GM23338 (cell line): ENCODE data around the gene IRF5. TPM values are rescaled to one million over a fixed set of nuclear protein-coding genes. Genes with fewer than 3 reads are reported as not detected.

Experiments used
- ATAC-seq: fragments of 200-7000 bp; cut with Tn5 transposase; 3 replicates; pipeline ENCODE4 v1.9.1; 2020
- DNase-seq: peaks from one replicate; pipeline ENCODE4 v3.0.0-alpha.2; 2015; ENCODE audit warnings: low spot score
- H2AFZ ChIP-seq: fragments of 200-600 bp; sonication (generic); 2 replicates; pipeline ENCODE4 v1.8.0; 2016; ENCODE audit warnings: antibody characterized with exemption, mild to moderate bottlenecking, moderate library complexity
- H3F3A ChIP-seq: fragments of 200-600 bp; sonication (generic); replicated peaks from 2 replicates; pipeline ENCODE4 v1.8.0; 2017; ENCODE audit warnings: antibody characterized with exemption, mixed run types, low read depth
- H3K27ac ChIP-seq: fragments of 200-600 bp; sonication (generic); 2 replicates; pipeline ENCODE4 v1.6.1; 2016; ENCODE audit warnings: low read depth
- H3K27me3 ChIP-seq: fragments of 200-600 bp; sonication (generic); 2 replicates; pipeline ENCODE4 v1.8.0; 2016; ENCODE audit warnings: mild to moderate bottlenecking, mixed run types, moderate library complexity; ENCODE audit not compliant: insufficient read depth
- H3K36me3 ChIP-seq: fragments of 200-600 bp; sonication (generic); 2 replicates; pipeline ENCODE4 v1.8.0; 2016; ENCODE audit warnings: mild to moderate bottlenecking; ENCODE audit not compliant: insufficient read depth
- H3K4me1 ChIP-seq: fragments of 200-600 bp; sonication (generic); 2 replicates; pipeline ENCODE4 v1.8.0; 2016; ENCODE audit warnings: mild to moderate bottlenecking, moderate library complexity; ENCODE audit not compliant: insufficient read depth
- H3K4me2 ChIP-seq: fragments of 200-600 bp; sonication (generic); 2 replicates; pipeline ENCODE4 v1.7.1; 2017; ENCODE audit warnings: mixed run types
- H3K4me3 ChIP-seq: fragments of 200-600 bp; sonication (generic); 2 replicates; pipeline ENCODE4 v1.6.1; 2016; ENCODE audit warnings: mixed run types
- H3K79me2 ChIP-seq: fragments of 200-600 bp; sonication (generic); replicated peaks from 2 replicates; pipeline ENCODE4 v1.8.0; 2017; ENCODE audit warnings: mild to moderate bottlenecking; ENCODE audit not compliant: insufficient read depth
- H3K9me2 ChIP-seq: fragments of 200-600 bp; sonication (generic); 2 replicates; pipeline ENCODE4 v1.8.0; 2017; ENCODE audit not compliant: insufficient read depth
- H4K20me1 ChIP-seq: fragments of 200-600 bp; sonication (generic); replicated peaks from 2 replicates; pipeline ENCODE4 v1.8.0; 2017; ENCODE audit warnings: mild to moderate bottlenecking; ENCODE audit not compliant: insufficient read depth
- H3K27ac Mint-ChIP-seq: 2 replicates; pipeline ENCODE4 v1.8.0; 2020; ENCODE audit warnings: inconsistent platforms, mild to moderate bottlenecking, moderate library complexity, mixed read lengths
- H3K27me3 Mint-ChIP-seq: 3 replicates; pipeline ENCODE4 v1.8.0; 2022; ENCODE audit warnings: low read depth, mild to moderate bottlenecking, moderate library complexity, mixed read lengths, inconsistent platforms; ENCODE audit not compliant: insufficient read depth, poor library complexity
- H3K36me3 Mint-ChIP-seq: 3 replicates; pipeline ENCODE4 v1.8.0; 2021; ENCODE audit warnings: low read depth, mild to moderate bottlenecking, inconsistent platforms, moderate library complexity, mixed read lengths
- H3K4me1 Mint-ChIP-seq: 3 replicates; pipeline ENCODE4 v1.8.0; 2020; ENCODE audit warnings: mild to moderate bottlenecking, inconsistent platforms, mixed read lengths
- H3K4me3 Mint-ChIP-seq: 3 replicates; pipeline ENCODE4 v1.8.0; 2021; ENCODE audit warnings: moderate library complexity, mild to moderate bottlenecking, inconsistent platforms, mixed read lengths
- H3K9me3 Mint-ChIP-seq: 3 replicates; pipeline ENCODE4 v1.8.0; 2020; ENCODE audit warnings: moderate library complexity, mild to moderate bottlenecking, inconsistent platforms, mixed read lengths
- CREB1 ChIP-seq: fragments of 250-450 bp; sonication (Bioruptor Pico); IDR thresholded peaks from 2 replicates; pipeline ENCODE4 v1.5.0; 2020; ENCODE audit warnings: low read depth, mild to moderate bottlenecking, moderate library complexity
- CTCF ChIP-seq, 2 experiments: fragments of 200-600 bp in 1 of 2; sonication (generic) in 1 of 2; conservative IDR thresholded peaks; 2 replicates each; pipeline versions ENCODE4 v1.5.1 to v1.6.1; 2016 to 2017; ENCODE audit warnings: antibody characterized with exemption in 2 of 2, low read depth in 2 of 2, mild to moderate bottlenecking in 2 of 2, moderate library complexity in 1 of 2
- ETS1 ChIP-seq: IDR thresholded peaks from 2 replicates; pipeline ENCODE4 v1.6.1; 2016; ENCODE audit warnings: antibody characterized with exemption
- EZH2 ChIP-seq: fragments of 200-600 bp; sonication (generic); IDR thresholded peaks from one replicate; pipeline ENCODE4 v1.8.0; 2017; ENCODE audit warnings: antibody characterized with exemption, mild to moderate bottlenecking, low read depth; ENCODE audit not compliant: unreplicated experiment
- EZH2phosphoT487 ChIP-seq: fragments of 200-600 bp; sonication (generic); IDR thresholded peaks from one replicate; pipeline ENCODE4 v1.8.1; 2018; ENCODE audit warnings: antibody characterized with exemption; ENCODE audit not compliant: unreplicated experiment
- JUNB ChIP-seq: IDR thresholded peaks from one replicate; pipeline ENCODE4 v1.6.1; 2016; ENCODE audit warnings: antibody characterized with exemption; ENCODE audit not compliant: unreplicated experiment
- NANOG ChIP-seq: IDR thresholded peaks from 2 replicates; pipeline ENCODE4 v1.6.1; 2016; ENCODE audit warnings: antibody characterized with exemption, borderline replicate concordance
- POLR2AphosphoS5 ChIP-seq: IDR thresholded peaks from 2 replicates; pipeline ENCODE4 v1.6.1; 2016; ENCODE audit warnings: antibody characterized with exemption, low read depth
- REST ChIP-seq: IDR thresholded peaks from one replicate; pipeline ENCODE4 v1.6.1; 2018; ENCODE audit warnings: antibody characterized with exemption; ENCODE audit not compliant: unreplicated experiment
- STAT1 ChIP-seq: IDR thresholded peaks from one replicate; pipeline ENCODE4 v1.6.1; 2016; ENCODE audit warnings: antibody characterized with exemption; ENCODE audit not compliant: unreplicated experiment
- ZNF114 ChIP-seq: fragments of 250-450 bp; sonication (Bioruptor Pico); IDR thresholded peaks from 2 replicates; pipeline ENCODE4 v1.5.0; 2020; ENCODE audit warnings: mild to moderate bottlenecking, moderate library complexity
- ZNF331 ChIP-seq: fragments of 250-450 bp; sonication (Bioruptor Pico); IDR thresholded peaks from 2 replicates; pipeline ENCODE4 v1.5.0; 2020; ENCODE audit warnings: low read depth, mild to moderate bottlenecking, moderate library complexity
- ZNF462 ChIP-seq: fragments of 250-450 bp; sonication (Bioruptor Pico); IDR thresholded peaks from 2 replicates; pipeline ENCODE4 v1.5.0; 2020; ENCODE audit warnings: mild to moderate bottlenecking, moderate library complexity
- polyA plus RNA-seq: library from polyadenylated mRNA; unstranded; fragments of >200 nt; fragmentation: Nextera tagmentation; extraction: Ambion mirVana; gene quantifications from 2 replicates; pipeline ENCODE4 v1.2.1, GENCODE V29; 2016
- total RNA-seq: library from RNA; depleted of rRNA; stranded (reverse); fragments of >200 nt; shearing (Covaris generic); gene quantifications from 2 replicates; pipeline ENCODE4 v1.2.3, GENCODE V29; 2014

The IRF5 gene
- total and polyA plus RNA-seq, 2 experiments from 2014 or later, result 0.37 to 3.7 TPM

GRCh38 chr7:128888039-128888755 lies 49.5 kb upstream of the IRF5 start:
- Mint-ChIP-seq H3K9me3 (peaks cover 3% of the 10 kb centered on the region; the same call in 1 of the 3 replicates), H3K36me3 (no peaks in the 10 kb centered on the region), H3K4me3 (no peak overlapping the region), H3K27ac (no peak overlapping the region), H3K27me3 (peaks cover 23% of the 10 kb centered on the region), H3K4me1 (no peaks in the 10 kb centered on the region; the same call in 1 of the 3 replicates)
- H3K79me2 ChIP-seq, result no peaks in the 10 kb centered on the region
- H2AFZ ChIP-seq, result no peak overlapping the region
- 0 out of 2 replicates have a peak, but pooled peaks cover 7% of the 10 kb centered on the region for H3F3A ChIP-seq
- no peak for ATAC-seq
- H3K9me2 ChIP-seq, result no peaks in the 10 kb centered on the region
- TF ChIP-seq EZH2, result no peak
- no peak for TF ChIP-seq JUNB
- no peak for TF ChIP-seq STAT1
- no peak for TF ChIP-seq EZH2phosphoT487
- no peak for TF ChIP-seq CREB1
- no peak for TF ChIP-seq CTCF (conservative IDR thresholded peaks at IDR 0.05; ENCODE audit: low read depth in 2 of 2)
- TF ChIP-seq ZNF331 (CRISPR knock-in tag), result no peak
- no peak for TF ChIP-seq POLR2AphosphoS5
- no peak for TF ChIP-seq ZNF114 (CRISPR knock-in tag)
- TF ChIP-seq ZNF462 (CRISPR knock-in tag), result no peak
- TF ChIP-seq NANOG, result no peak
- TF ChIP-seq ETS1, result no peak
- no peak for TF ChIP-seq REST
- H3K27ac ChIP-seq, result no peak overlapping the region
- no peak overlapping the region for H3K4me3 ChIP-seq
- no peaks in the 10 kb centered on the region for H4K20me1 ChIP-seq
- no peaks in the 10 kb centered on the region for H3K36me3 ChIP-seq
- DNase-seq, result no peak
- peaks cover 12% of the 10 kb centered on the region; the same call in 1 of the 2 replicates for H3K4me1 ChIP-seq
- peak overlapping the region; percentile 32; the same call in 1 of the 2 replicates for H3K4me2 ChIP-seq
- H3K27me3 ChIP-seq, result peaks cover 10% of the 10 kb centered on the region; the same call in 1 of the 2 replicates
